ENCODE data around the gene PRDX1.
"Not testable (repeated sequence)": the region's sequence is repeated elsewhere in the genome, so short reads cannot be mapped to it uniquely, and the experiment has no call there.

Gene PRDX1

GRCh38 chr1:45490626-45491486 lies 30.8 kb downstream of the PRDX1 start, which contains the start of gene TESK2:
Gene TESK2 (minus strand): TSS chr1:45491163. CDS start chr1:45457785, 33,378 bp downstream.
- Histone ChIP-seq H3K36me3 (ENCODE audit: insufficient read depth, low read length) (no peaks in the 10 kb centered on the region), H4K20me1 (ENCODE audit: insufficient read depth, low read length) (no peaks in the 10 kb centered on the region; the same call in 1 of the 2 replicates), H3K4me1 (ENCODE audit: insufficient read depth, low read length) (peaks cover 26% of the 10 kb centered on the region), H3K4me2 (ENCODE audit: insufficient read depth, low read length) (peak within 1 kb of the TSS; percentile 99), H3K79me2 (ENCODE audit: insufficient read depth, low read length) (no peaks in the 10 kb centered on the region), H3K4me3 (ENCODE audit: low read depth in 1 of 2, low read length in 2 of 2) (peak within 1 kb of the TSS; percentile 61 to 94), H3K27me3 (ENCODE audit: insufficient read depth, low read length, poor library complexity) (no peaks in the 10 kb centered on the region), H3K27ac (ENCODE audit: low read length) (peak within 1 kb of the TSS; percentile 60), H3K9me3 (ENCODE audit: insufficient read depth, low read length, severe bottlenecking) (no peaks in the 10 kb centered on the region), H3K9ac (ENCODE audit: low read depth, low read length) (peak within 1 kb of the TSS; percentile 66), H2AFZ (ENCODE audit: low read depth, low read length) (peak within 1 kb of the TSS; percentile 94)
- TF ChIP-seq CTCF (IDR thresholded peaks at IDR 0.05; ENCODE audit: borderline replicate concordance, extremely low read depth, low read length, poor library complexity, severe bottlenecking), result peak; percentile 13
- TF ChIP-seq EZH2 (IDR thresholded peaks at IDR 0.05; ENCODE audit: borderline replicate concordance, low read depth, low read length, severe bottlenecking), result no peak
- peak; percentile 95 for ATAC-seq (ENCODE audit: insufficient read depth, low read depth)
- peak; percentile 98 for DNase-seq

- no peak for ATAC-seq (ENCODE audit: insufficient read depth, low read depth)
- no peak for TF ChIP-seq CTCF (IDR thresholded peaks at IDR 0.05; ENCODE audit: borderline replicate concordance, extremely low read depth, low read length, poor library complexity, severe bottlenecking)
- no peak for TF ChIP-seq EZH2 (IDR thresholded peaks at IDR 0.05; ENCODE audit: borderline replicate concordance, low read depth, low read length, severe bottlenecking)
- DNase-seq, result no peak
These were observed 31.5 kb downstream of the PRDX1 start for GRCh38 chr1:45490121-45490625.

GRCh38 chr1:45489379-45489778 lies 32.3 kb downstream of the PRDX1 start:
- peak overlapping the region; percentile 99 for H3K4me2 ChIP-seq (ENCODE audit: insufficient read depth, low read length)
- not testable (repeated sequence) for H3K36me3 ChIP-seq (ENCODE audit: insufficient read depth, low read length); ATAC-seq (ENCODE audit: insufficient read depth, low read depth)

More at GRCh38 chr1:45490121-45490625, 31.5 kb downstream of the PRDX1 start:
- Histone ChIP-seq H3K4me3 (ENCODE audit: low read depth in 1 of 2, low read length in 2 of 2) (peak overlapping the region; percentile 61 to 94), H3K4me1 (ENCODE audit: insufficient read depth, low read length) (peaks cover 26% of the 10 kb centered on the region), H3K9ac (ENCODE audit: low read depth, low read length) (peak overlapping the region; percentile 66), H3K27me3 (ENCODE audit: insufficient read depth, low read length, poor library complexity) (no peaks in the 10 kb centered on the region), H3K36me3 (ENCODE audit: insufficient read depth, low read length) (no peaks in the 10 kb centered on the region), H4K20me1 (ENCODE audit: insufficient read depth, low read length) (no peaks in the 10 kb centered on the region; the same call in 1 of the 2 replicates), H3K4me2 (ENCODE audit: insufficient read depth, low read length) (peak overlapping the region; percentile 99), H3K27ac (ENCODE audit: low read length) (peak overlapping the region; percentile 59; the same call in 1 of the 2 replicates), H3K9me3 (ENCODE audit: insufficient read depth, low read length, severe bottlenecking) (no peaks in the 10 kb centered on the region), H2AFZ (ENCODE audit: low read depth, low read length) (peak overlapping the region; percentile 94), H3K79me2 (ENCODE audit: insufficient read depth, low read length) (no peaks in the 10 kb centered on the region)

More at GRCh38 chr1:45489379-45489778, 32.3 kb downstream of the PRDX1 start:
- not testable (repeated sequence) for H3K27ac ChIP-seq (ENCODE audit: low read length); H3K9me3 ChIP-seq (ENCODE audit: insufficient read depth, low read length, severe bottlenecking); H2AFZ ChIP-seq (ENCODE audit: low read depth, low read length); DNase-seq; H3K9ac ChIP-seq (ENCODE audit: low read depth, low read length); H4K20me1 ChIP-seq (ENCODE audit: insufficient read depth, low read length); H3K79me2 ChIP-seq (ENCODE audit: insufficient read depth, low read length); H3K27me3 ChIP-seq (ENCODE audit: insufficient read depth, low read length, poor library complexity); H3K4me3 ChIP-seq (ENCODE audit: low read depth in 1 of 2, low read length in 2 of 2)
- peaks cover 26% of the 10 kb centered on the region for H3K4me1 ChIP-seq (ENCODE audit: insufficient read depth, low read length)

Data from DND-41 (cell line).